Fibroblast of lung (primary cell): ENCODE measurements around the gene GABBR2. TPM values are rescaled to one million over a fixed set of nuclear protein-coding genes. Genes with fewer than 3 reads are reported as not detected.

Experiments used
- DNase-seq, 2 donors: peaks; one replicate each; pipeline versions ENCODE4 v3.0.0 to v3.0.0-alpha.2; 2010; ENCODE audit warnings: low read depth in 2 of 2
- H2AFZ ChIP-seq: 2 replicates; pipeline ENCODE4 v1.5.1; 2012; ENCODE audit warnings: low read length, control low read depth, inconsistent platforms
- H3K27ac ChIP-seq: 2 replicates; pipeline ENCODE4 v1.5.1; 2011; ENCODE audit warnings: low read length, control low read depth; ENCODE audit not compliant: insufficient read depth
- H3K27me3 ChIP-seq: 2 replicates; pipeline ENCODE4 v1.5.1; 2011; ENCODE audit warnings: mild to moderate bottlenecking, low read length; ENCODE audit not compliant: control insufficient read depth, insufficient read depth
- H3K36me3 ChIP-seq: 2 replicates; pipeline ENCODE4 v1.5.1; 2011; ENCODE audit warnings: low read length; ENCODE audit not compliant: control insufficient read depth, insufficient read depth
- H3K4me1 ChIP-seq: 2 replicates; pipeline ENCODE4 v1.5.1; 2011; ENCODE audit warnings: low read length; ENCODE audit not compliant: control insufficient read depth, insufficient read depth; ENCODE audit errors: extremely low read depth
- H3K4me2 ChIP-seq: 2 replicates; pipeline ENCODE4 v1.5.1; 2011; ENCODE audit warnings: low read length, control low read depth; ENCODE audit not compliant: insufficient read depth; ENCODE audit errors: extremely low read depth
- H3K4me3 ChIP-seq, 4 experiments: fragments of 200-600 bp in 1 of 4; sonication (generic) in 1 of 4; replicated peaks in 1 of 4; 2 replicates each; pipeline ENCODE4 v1.5.1; 2011 to 2016; ENCODE audit warnings: low read length in 4 of 4, low read depth in 3 of 4, mild to moderate bottlenecking in 3 of 4, control low read depth in 2 of 4, inconsistent platforms in 1 of 4, mixed read lengths in 1 of 4; ENCODE audit not compliant: insufficient read depth in 1 of 4; ENCODE audit errors: control extremely low read depth in 1 of 4
- H3K79me2 ChIP-seq: 2 replicates; pipeline ENCODE4 v1.5.1; 2012; ENCODE audit warnings: mild to moderate bottlenecking, low read length, inconsistent platforms; ENCODE audit not compliant: control insufficient read depth, insufficient read depth
- H3K9ac ChIP-seq: 2 replicates; pipeline ENCODE4 v1.5.1; 2011; ENCODE audit warnings: mild to moderate bottlenecking, low read length, control low read depth; ENCODE audit not compliant: insufficient read depth
- H3K9me3 ChIP-seq: 2 replicates; pipeline ENCODE4 v1.5.1; 2012; ENCODE audit warnings: low read depth, low read length; ENCODE audit not compliant: control insufficient read depth, insufficient read depth
- H4K20me1 ChIP-seq: 2 replicates; pipeline ENCODE4 v1.5.1; 2011; ENCODE audit warnings: low read length; ENCODE audit not compliant: control insufficient read depth, insufficient read depth; ENCODE audit errors: extremely low read depth
- EZH2 ChIP-seq: IDR thresholded peaks from 2 replicates; pipeline ENCODE4 v1.5.1; 2012; ENCODE audit warnings: low read length, control low read depth, mild to moderate bottlenecking; ENCODE audit errors: missing control alignments
- polyA plus RNA-seq, 2 donors: library from polyadenylated mRNA; depleted of rRNA in 1 of 2; stranded (reverse) in 1 of 2; unstranded in 1 of 2; fragments of >200 nt; gene quantifications; 2 replicates each; pipeline ENCODE4 v1.2.1, GENCODE V29; 2011 to 2012; ENCODE audit warnings: missing spikeins in 1 of 2
- total RNA-seq: library from RNA; depleted of rRNA; stranded (reverse); fragments of >200 nt; gene quantifications from 2 replicates; pipeline ENCODE4 v1.2.1, GENCODE V29; 2014
- TF ChIP-seq, protein P1 (sequence below), 2 donors: IDR thresholded peaks in 1 of 2; conservative IDR thresholded peaks in 1 of 2; 1 replicate in 1 of 2; 2 replicates in 1 of 2; pipeline ENCODE4 v1.5.1; 2011 to 2012; ENCODE audit warnings: low read length in 2 of 2, control low read depth in 1 of 2, inconsistent platforms in 1 of 2, low read depth in 1 of 2, mild to moderate bottlenecking in 1 of 2

The GABBR2 gene
- total and polyA plus RNA-seq, 2 donors (not counting 1 experiment from before 2014, with no cell fraction given), result 0.32 to 0.33 TPM

DNA sequence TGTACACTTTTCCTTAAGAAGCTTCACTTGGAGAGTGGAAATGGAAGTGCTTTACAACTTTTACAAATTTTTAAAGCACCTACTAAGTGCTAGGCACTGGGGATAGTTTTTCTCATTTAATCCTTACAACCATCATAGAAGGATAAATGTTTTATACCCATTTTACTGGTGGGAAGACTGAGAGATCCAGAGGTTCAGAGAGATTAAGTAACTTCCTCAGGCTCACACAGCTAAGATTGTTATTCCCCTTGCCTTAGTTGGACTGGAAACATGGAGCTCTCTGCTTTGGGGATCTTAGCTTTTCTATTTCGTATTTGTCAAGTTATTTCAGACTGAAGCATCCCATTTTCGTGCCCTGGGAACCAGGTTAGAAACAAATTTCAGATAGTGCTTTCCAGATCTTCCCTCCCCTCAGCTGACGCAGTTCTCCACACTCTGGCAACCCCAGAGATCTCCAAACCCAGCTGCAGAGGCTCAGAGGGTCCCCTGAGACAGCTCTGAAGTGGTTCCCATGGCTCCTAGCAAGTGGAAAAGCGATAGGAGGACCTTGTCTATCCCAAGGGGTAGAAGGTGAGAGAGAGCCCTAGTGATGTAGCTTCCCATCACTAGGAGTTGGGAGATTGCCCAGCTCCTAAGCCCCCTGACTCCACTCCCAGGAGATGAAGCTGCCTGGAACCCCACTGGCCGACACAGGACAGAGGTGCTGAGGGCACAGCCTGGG lies 16.2 kb upstream of the GABBR2 start:
- Histone ChIP-seq H3K79me2 (no peaks in the 10 kb centered on the region), H3K27ac (no peak overlapping the region), H4K20me1 (no peaks in the 10 kb centered on the region), H3K4me2 (no peak overlapping the region), H3K9me3 (no peaks in the 10 kb centered on the region), H2AFZ (no peak overlapping the region), H3K36me3 (no peaks in the 10 kb centered on the region), H3K4me1 (no peaks in the 10 kb centered on the region), H3K27me3 (peaks cover 2% of the 10 kb centered on the region), H3K9ac (no peak overlapping the region), H3K4me3 (no peak overlapping the region)
- no peak for DNase-seq
- no peak for TF ChIP-seq EZH2
- TF ChIP-seq, protein P1, sequence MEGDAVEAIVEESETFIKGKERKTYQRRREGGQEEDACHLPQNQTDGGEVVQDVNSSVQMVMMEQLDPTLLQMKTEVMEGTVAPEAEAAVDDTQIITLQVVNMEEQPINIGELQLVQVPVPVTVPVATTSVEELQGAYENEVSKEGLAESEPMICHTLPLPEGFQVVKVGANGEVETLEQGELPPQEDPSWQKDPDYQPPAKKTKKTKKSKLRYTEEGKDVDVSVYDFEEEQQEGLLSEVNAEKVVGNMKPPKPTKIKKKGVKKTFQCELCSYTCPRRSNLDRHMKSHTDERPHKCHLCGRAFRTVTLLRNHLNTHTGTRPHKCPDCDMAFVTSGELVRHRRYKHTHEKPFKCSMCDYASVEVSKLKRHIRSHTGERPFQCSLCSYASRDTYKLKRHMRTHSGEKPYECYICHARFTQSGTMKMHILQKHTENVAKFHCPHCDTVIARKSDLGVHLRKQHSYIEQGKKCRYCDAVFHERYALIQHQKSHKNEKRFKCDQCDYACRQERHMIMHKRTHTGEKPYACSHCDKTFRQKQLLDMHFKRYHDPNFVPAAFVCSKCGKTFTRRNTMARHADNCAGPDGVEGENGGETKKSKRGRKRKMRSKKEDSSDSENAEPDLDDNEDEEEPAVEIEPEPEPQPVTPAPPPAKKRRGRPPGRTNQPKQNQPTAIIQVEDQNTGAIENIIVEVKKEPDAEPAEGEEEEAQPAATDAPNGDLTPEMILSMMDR (conservative IDR thresholded peaks at IDR 0.05 in 1 of 2, IDR thresholded peaks at IDR 0.05 in 1 of 2; ENCODE audit: low read depth in 1 of 2, low read length in 2 of 2), result no peak

GRCh38 chr9:98721643-98722042 lies 12.9 kb upstream of the GABBR2 start:
- Histone ChIP-seq H3K4me3 (no peak overlapping the region), H3K27ac (no peak overlapping the region), H4K20me1 (no peaks in the 10 kb centered on the region), H3K36me3 (no peaks in the 10 kb centered on the region), H3K79me2 (no peaks in the 10 kb centered on the region), H2AFZ (no peak overlapping the region), H3K9ac (no peak overlapping the region), H3K4me2 (no peak overlapping the region), H3K27me3 (peaks cover 3% of the 10 kb centered on the region), H3K4me1 (no peaks in the 10 kb centered on the region), H3K9me3 (no peaks in the 10 kb centered on the region)
- DNase-seq, result no peak
- TF ChIP-seq EZH2, result no peak
- TF ChIP-seq, protein P1 (conservative IDR thresholded peaks at IDR 0.05 in 1 of 2, IDR thresholded peaks at IDR 0.05 in 1 of 2; ENCODE audit: low read depth in 1 of 2, low read length in 2 of 2), result no peak

- Histone ChIP-seq H3K4me3 (no peak overlapping the region), H3K4me2 (no peak overlapping the region), H3K9ac (no peak overlapping the region), H3K79me2 (no peaks in the 10 kb centered on the region), H3K27me3 (peaks cover 7% of the 10 kb centered on the region), H3K9me3 (no peaks in the 10 kb centered on the region), H4K20me1 (no peaks in the 10 kb centered on the region), H3K27ac (no peak overlapping the region), H2AFZ (no peak overlapping the region), H3K36me3 (no peaks in the 10 kb centered on the region), H3K4me1 (no peaks in the 10 kb centered on the region)
- TF ChIP-seq, protein P1 (conservative IDR thresholded peaks at IDR 0.05 in 1 of 2, IDR thresholded peaks at IDR 0.05 in 1 of 2; ENCODE audit: low read depth in 1 of 2, low read length in 2 of 2), result no peak
- no peak for TF ChIP-seq EZH2
- DNase-seq, result no peak
Measured at GRCh38 chr9:98720402-98720801, 11.7 kb upstream of the GABBR2 start.
